GM18861 (cell line): ENCODE data around the gene TMEM184A.

Experiments used
- ATAC-seq: cut with Tn5 transposase; IDR thresholded peaks from one replicate; pipeline ENCODE4 v1.9.1; 2021; ENCODE audit not compliant: unreplicated experiment

Gene TMEM184A

GRCh38 chr7:1569016-1569415 is 13.0 kb upstream of the TMEM184A start:
- no peak for ATAC-seq

DNA sequence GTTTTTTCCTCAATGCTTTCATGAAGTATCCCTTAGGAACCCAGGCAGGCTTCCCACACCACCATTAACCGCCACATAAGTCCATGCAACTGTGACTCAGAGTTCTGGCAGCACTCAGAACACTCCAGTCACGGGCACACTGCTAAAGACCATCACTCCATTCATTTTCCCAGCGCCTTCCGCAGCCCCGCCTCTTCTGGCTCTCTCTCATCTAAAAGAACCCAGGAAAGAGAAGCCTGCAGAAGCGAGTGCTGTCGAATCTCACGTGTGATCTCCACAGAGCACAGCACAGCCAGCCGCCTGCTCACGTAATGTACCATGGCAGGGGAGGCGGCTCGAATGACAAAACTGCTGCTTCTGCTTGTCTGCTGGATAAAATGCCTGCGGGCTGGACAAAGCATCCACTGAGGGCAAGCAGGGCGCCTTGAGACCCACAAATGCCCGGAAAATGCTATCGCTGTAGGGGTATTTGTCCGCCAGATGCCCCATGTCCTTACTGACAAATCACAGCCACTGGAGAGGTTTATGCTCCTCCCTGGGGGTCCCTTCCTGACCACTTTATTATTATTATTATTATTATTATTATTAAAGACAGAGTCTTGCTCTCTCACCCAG is 12.0 kb upstream of the TMEM184A start:
- ATAC-seq: no peak

- no peak for ATAC-seq
These were observed 11.2 kb upstream of the TMEM184A start for GRCh38 chr7:1567049-1567771.

- ATAC-seq: no peak
These were observed 10.7 kb upstream of the TMEM184A start for GRCh38 chr7:1566687-1567048.

DNA sequence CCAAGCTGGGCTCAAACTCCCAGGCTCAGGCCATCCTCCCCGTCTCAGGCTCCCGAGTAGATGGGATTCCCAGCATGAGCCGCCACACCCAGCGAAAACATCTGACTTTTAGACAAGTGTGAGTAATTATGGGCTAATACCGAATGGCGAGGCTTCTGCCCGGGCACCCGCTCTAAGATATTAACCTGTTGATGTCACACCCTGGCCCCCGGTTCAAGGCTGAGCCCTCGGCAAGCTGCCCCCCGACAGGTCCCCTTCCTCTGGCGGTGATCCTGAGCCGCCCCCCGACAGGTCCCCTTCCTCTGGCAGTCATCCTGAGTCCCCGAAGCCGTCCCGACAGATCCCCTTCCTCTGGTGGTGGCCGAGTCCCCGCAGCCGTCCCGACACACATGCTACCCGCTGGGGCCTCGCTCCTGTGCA is 8.6 kb upstream of the TMEM184A start:
- no peak for ATAC-seq

DNA sequence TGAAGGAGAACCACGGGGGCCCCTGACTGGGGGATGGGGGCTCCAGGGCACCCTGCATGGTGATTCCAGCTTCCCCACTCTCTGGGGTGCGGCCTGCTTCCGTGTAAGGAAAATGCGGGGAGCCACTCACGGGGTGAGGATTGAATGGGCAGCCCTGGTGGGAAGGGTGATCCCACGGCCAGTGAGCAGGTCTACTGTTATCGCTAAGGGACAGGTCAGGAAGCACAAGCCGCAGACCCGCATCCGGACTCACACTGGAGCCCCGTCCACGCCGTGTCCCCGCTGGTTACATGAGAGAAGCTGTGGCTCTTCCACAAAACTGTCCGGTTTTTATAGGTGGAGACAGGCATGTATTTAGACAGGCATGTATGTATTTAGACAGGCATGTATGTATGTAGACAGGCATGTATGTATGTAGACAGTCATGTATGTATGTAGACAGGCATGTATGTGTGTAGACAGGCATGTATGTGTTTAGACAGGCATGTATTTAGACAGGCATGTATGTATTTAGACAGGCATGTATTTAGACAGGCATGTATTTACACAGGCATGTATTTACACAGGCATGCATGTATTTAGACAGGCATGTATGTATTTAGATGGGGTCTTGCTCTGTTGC is 8.1 kb upstream of the TMEM184A start:
- no peak for ATAC-seq

DNA sequence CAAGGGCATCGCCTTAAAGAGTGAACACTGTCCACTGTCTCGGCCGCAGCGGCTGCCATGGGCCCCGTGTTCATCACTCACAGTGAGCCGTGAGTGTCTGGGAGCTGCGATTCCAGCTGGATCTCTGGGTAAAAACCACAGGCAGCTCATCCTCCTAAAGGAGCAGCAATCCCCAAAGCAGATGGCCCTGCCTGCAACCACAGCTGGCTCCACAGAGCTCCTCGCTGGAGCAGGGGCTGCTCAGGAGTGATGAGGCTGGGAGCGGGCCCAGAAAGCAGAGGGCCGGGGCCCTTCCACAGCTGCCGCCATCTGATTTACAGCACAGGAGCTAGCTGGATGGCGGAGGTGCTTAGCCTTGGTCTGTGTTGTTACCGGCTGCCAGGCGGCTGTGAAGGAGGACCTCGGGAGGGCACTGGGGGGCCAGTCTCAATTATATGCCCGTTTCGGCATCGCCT is 6.6 kb upstream of the TMEM184A start:
- no peak for ATAC-seq

DNA sequence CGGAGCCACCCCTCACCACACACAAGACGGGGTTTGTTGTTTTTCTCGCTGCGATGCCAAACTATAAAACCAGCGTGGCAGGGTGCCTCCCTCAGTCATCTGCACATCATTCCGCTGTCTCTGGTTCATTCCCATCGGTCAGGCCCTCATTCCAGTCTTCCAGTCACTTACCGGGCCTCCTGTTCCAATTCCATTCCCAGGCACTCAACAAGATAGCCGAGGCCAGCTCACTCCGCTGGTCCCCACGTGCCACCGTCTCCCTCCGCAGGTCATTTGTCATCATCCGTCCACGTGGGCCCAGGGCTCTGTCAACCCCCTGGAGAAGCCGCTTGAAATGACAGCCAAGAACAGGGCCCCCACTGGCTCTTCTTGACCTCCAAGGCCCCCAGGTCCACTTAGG is 6.1 kb upstream of the TMEM184A start:
- no peak for ATAC-seq

DNA sequence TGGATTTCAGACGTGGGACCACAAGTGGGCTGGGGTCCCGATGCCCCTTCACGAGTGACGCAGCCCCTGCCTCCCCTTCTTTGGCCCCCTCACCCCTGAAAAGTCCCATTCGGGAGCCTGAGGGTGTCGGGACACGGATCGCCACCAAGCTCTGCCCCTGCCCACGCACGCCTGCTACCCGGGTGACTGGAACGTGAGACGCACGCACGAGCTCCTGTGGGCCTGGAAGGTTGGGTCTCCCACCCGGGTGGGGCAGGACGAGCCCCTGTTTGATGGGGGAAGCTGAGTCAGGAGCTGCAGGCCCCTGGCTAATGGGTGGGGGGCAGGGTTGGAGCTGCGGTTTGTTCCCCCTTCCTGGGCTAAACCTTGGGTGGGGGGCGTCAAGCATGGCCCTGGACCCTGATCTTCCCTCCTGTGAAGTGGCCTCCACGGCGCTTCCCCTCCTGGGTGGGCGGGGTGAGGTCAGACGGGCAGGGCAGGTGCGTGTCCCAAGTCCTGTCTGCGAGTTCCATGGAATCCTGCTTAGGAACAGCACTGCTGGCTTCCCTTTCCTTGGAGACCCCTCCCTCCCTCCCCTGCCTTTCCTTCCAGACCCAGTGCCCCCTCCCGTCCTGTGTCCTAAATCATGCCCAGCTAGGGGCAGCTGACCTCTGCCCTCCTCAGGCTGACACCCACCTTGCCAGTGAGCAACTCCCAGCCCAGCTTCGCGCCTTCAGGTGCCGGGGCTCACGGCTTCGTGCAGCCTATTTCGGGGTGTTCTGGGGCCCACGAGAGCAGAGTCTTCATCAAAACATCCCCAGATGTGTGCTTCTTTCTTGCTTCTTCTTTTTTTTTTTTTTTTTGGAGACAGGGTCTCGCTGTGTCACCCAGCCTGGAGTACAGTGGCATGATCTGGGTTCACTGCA is 5.3 kb upstream of the TMEM184A start:
- ATAC-seq: no peak

GRCh38 chr7:1560620-1561031 is 4.6 kb upstream of the TMEM184A start:
- ATAC-seq: no peak

GRCh38 chr7:1559626-1560590 is 3.9 kb upstream of the TMEM184A start:
- no peak for ATAC-seq

DNA sequence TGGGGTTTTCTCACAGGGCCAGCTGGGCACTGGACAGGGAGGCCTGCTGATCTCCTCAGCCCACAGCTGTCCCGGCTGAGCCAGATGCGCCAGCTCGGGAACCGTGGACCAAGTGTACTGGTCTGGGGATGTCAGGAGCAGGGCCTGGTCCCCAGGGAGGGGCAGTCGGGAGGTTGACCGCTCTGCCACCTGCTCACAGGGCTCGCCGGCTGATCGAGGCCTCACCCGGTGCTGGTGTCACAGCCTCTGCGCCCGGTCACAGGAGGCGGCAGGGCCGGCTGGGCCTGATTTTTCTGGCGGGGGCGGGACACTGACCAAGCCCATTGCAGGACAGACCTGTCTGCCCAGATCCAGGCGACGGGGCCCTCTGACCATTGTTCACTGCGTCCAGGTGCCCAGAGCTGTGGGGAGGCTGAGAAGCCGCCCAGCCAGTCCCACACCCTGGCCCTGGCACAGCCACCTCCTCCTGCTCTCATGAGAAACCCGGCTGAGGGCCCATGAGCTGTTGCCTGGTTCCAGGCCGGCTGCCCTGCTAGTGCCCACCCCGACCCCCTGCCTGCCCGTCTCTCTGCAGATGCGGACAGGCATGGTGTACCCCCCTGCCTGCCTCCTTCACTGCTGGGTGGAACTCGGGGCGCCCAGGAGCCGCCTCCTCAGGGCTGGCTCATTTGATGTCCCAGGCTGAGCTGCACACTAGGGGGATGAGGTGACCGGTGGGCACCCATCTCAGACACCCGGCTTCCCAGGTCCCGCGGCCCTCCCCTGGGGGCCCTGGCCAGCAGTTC is 3.0 kb upstream of the TMEM184A start:
- ATAC-seq: no peak

- no peak for ATAC-seq
These were observed 2.3 kb upstream of the TMEM184A start for GRCh38 chr7:1558181-1558811.

GRCh38 chr7:1557771-1558170 is 1.8 kb upstream of the TMEM184A start:
- no peak for ATAC-seq

GRCh38 chr7:1557006-1557405 is 1.0 kb upstream of the TMEM184A start:
- no peak for ATAC-seq

GRCh38 chr7:1555046-1555812 is 776 bp downstream of the TMEM184A start:
- ATAC-seq: no peak

- ATAC-seq: no peak
These were observed 1.5 kb downstream of the TMEM184A start for GRCh38 chr7:1554333-1555045.
